SIG-M5 treated with dmso at 0.1 percent for 504 hours (cell line): ENCODE measurements around the gene COBLL1.

Experiments
- DNase-seq: peaks from one replicate; lab custom pipeline; 2025; ENCODE audit not compliant: unreplicated experiment; lab: John Stamatoyannopoulos, UW

Gene COBLL1

GRCh38 chr2:164692114-164692513, 149.5 kb downstream of the COBLL1 start:
- no peak for DNase-seq

GRCh38 chr2:164691346-164691887, 150.2 kb downstream of the COBLL1 start:
- DNase-seq: no peak

GRCh38 chr2:164690361-164690760, 151.3 kb downstream of the COBLL1 start:
- no peak for DNase-seq

GRCh38 chr2:164688896-164689419, 152.7 kb downstream of the COBLL1 start:
- DNase-seq: no peak

- no peak for DNase-seq
Observed at GRCh38 chr2:164681009-164681408, 160.6 kb downstream of the COBLL1 start.

GRCh38 chr2:164678631-164679149, 162.9 kb downstream of the COBLL1 start:
- no peak for DNase-seq

- no peak for DNase-seq
Observed at GRCh38 chr2:164677733-164678132, 163.9 kb downstream of the COBLL1 start.

- DNase-seq: no peak
Observed at GRCh38 chr2:164677271-164677670, 164.4 kb downstream of the COBLL1 start.

GRCh38 chr2:164675687-164676086, 165.9 kb downstream of the COBLL1 start:
- DNase-seq: no peak

- no peak for DNase-seq
Observed at GRCh38 chr2:164675027-164675426, 166.6 kb downstream of the COBLL1 start.

GRCh38 chr2:164671664-164672396, 169.8 kb downstream of the COBLL1 start:
- DNase-seq: no peak

- DNase-seq: no peak
Observed at GRCh38 chr2:164669291-164669690, 172.3 kb downstream of the COBLL1 start.

- DNase-seq: no peak
Observed at GRCh38 chr2:164667566-164667965, 174.1 kb downstream of the COBLL1 start.

GRCh38 chr2:164664070-164664469, 177.6 kb downstream of the COBLL1 start:
- DNase-seq: no peak

- no peak for DNase-seq
Observed at GRCh38 chr2:164662868-164663631, 178.6 kb downstream of the COBLL1 start.

- no peak for DNase-seq
Observed at GRCh38 chr2:164662066-164662465, 179.6 kb downstream of the COBLL1 start.

GRCh38 chr2:164661349-164661748, 180.3 kb downstream of the COBLL1 start:
- DNase-seq: no peak

GRCh38 chr2:164657129-164657528, 184.5 kb downstream of the COBLL1 start:
- no peak for DNase-seq

GRCh38 chr2:164655750-164656149, 185.9 kb downstream of the COBLL1 start:
- no peak for DNase-seq

GRCh38 chr2:164655336-164655735, 186.3 kb downstream of the COBLL1 start:
- no peak for DNase-seq

- no peak for DNase-seq
Observed at GRCh38 chr2:164651361-164651760, 190.3 kb downstream of the COBLL1 start.
